OCI-LY1 (cell line): Measurements from ENCODE around the gene SLC25A34.

ENCODE experiments used
- H2AFZ ChIP-seq: fragments of 200-600 bp; sonication (generic), shearing (Covaris generic); 2 replicates; pipeline ENCODE4 v1.6.0; 2014; ENCODE audit warnings: antibody characterized with exemption, mild to moderate bottlenecking, low read length
- H3F3A ChIP-seq: fragments of 200-600 bp; sonication (generic), shearing (Covaris generic); 2 replicates; pipeline ENCODE4 v1.6.0; 2014; ENCODE audit warnings: mild to moderate bottlenecking, antibody characterized with exemption, low read length, moderate library complexity; ENCODE audit not compliant: insufficient read depth
- H3K27ac ChIP-seq: fragments of 200-600 bp; sonication (generic); 2 replicates; pipeline ENCODE4 v1.5.1; 2014; ENCODE audit warnings: low read length, mixed run types, mild to moderate bottlenecking, low read depth; ENCODE audit not compliant: poor library complexity, severe bottlenecking
- H3K27me3 ChIP-seq: fragments of 200-600 bp; sonication (generic); 2 replicates; pipeline ENCODE4 v1.6.0; 2014; ENCODE audit warnings: antibody characterized with exemption, mild to moderate bottlenecking, low read length, moderate library complexity; ENCODE audit not compliant: insufficient read depth
- H3K36me3 ChIP-seq: fragments of 200-600 bp; sonication (generic); 2 replicates; pipeline ENCODE4 v1.6.1; 2014; ENCODE audit warnings: mild to moderate bottlenecking, antibody characterized with exemption, low read length, moderate library complexity, mixed read lengths; ENCODE audit not compliant: insufficient read depth
- H3K4me1 ChIP-seq: fragments of 200-600 bp; sonication (generic); 2 replicates; pipeline ENCODE4 v1.5.1; 2014; ENCODE audit warnings: mild to moderate bottlenecking, low read length, moderate library complexity; ENCODE audit not compliant: insufficient read depth, severe bottlenecking
- H3K4me2 ChIP-seq: fragments of 200-600 bp; sonication (generic), shearing (Covaris generic); 2 replicates; pipeline ENCODE4 v1.6.1; 2014; ENCODE audit warnings: low read length
- H3K4me3 ChIP-seq: fragments of 200-600 bp; sonication (generic); 2 replicates; pipeline ENCODE4 v1.5.1; 2014; ENCODE audit warnings: low read length, low read depth, mild to moderate bottlenecking, mixed read lengths; ENCODE audit not compliant: poor library complexity, severe bottlenecking
- H3K79me2 ChIP-seq: fragments of 200-600 bp; shearing (Covaris generic); 2 replicates; pipeline ENCODE4 v1.6.1; 2016; ENCODE audit warnings: mixed run types, low read length, mixed read lengths; ENCODE audit not compliant: insufficient read depth
- H3K9ac ChIP-seq: fragments of 200-600 bp; sonication (generic), shearing (Covaris generic); 2 replicates; pipeline ENCODE4 v1.6.1; 2014; ENCODE audit warnings: mild to moderate bottlenecking, low read length, mixed read lengths
- H3K9me2 ChIP-seq: fragments of 200-600 bp; sonication (generic), shearing (Covaris generic); 2 replicates; pipeline ENCODE4 v1.6.1; 2014; ENCODE audit warnings: low read depth, mild to moderate bottlenecking, low read length, mixed read lengths
- H3K9me3 ChIP-seq: fragments of 200-600 bp; shearing (Covaris generic); 2 replicates; pipeline ENCODE4 v1.6.1; 2014; ENCODE audit warnings: low read length, mixed read lengths
- H4K20me1 ChIP-seq: fragments of 200-600 bp; sonication (generic), shearing (Covaris generic); 2 replicates; pipeline ENCODE4 v1.6.0; 2016; ENCODE audit warnings: mild to moderate bottlenecking, low read length; ENCODE audit not compliant: insufficient read depth
- CTCF ChIP-seq: fragments of 200-600 bp; sonication (generic), shearing (Covaris generic); IDR thresholded peaks from 2 replicates; pipeline ENCODE4 v1.5.1; 2017; ENCODE audit warnings: mild to moderate bottlenecking, antibody characterized with exemption, low read length, moderate library complexity, mixed read lengths
- EZH2 ChIP-seq: fragments of 200-600 bp; sonication (generic), shearing (Covaris generic); IDR thresholded peaks from 2 replicates; pipeline ENCODE4 v1.8.0; 2017; ENCODE audit warnings: borderline replicate concordance, mixed run types, mild to moderate bottlenecking, antibody characterized with exemption, low read length, moderate library complexity, mixed read lengths

SLC25A34 gene

GRCh38 chr1:15777909-15778707 is 42.0 kb downstream of the SLC25A34 start:
- Histone ChIP-seq H3K9ac (no peak overlapping the region), H3K36me3 (no peaks in the 10 kb centered on the region), H3F3A (no peaks in the 10 kb centered on the region), H3K9me3 (no peaks in the 10 kb centered on the region), H3K4me1 (no peaks in the 10 kb centered on the region), H3K27ac (no peak overlapping the region), H4K20me1 (no peaks in the 10 kb centered on the region), H3K9me2 (no peaks in the 10 kb centered on the region), H3K4me2 (no peak overlapping the region), H2AFZ (no peak overlapping the region), H3K4me3 (no peak overlapping the region), H3K27me3 (no peaks in the 10 kb centered on the region; the same call in 1 of the 2 replicates), H3K79me2 (no peaks in the 10 kb centered on the region)
- TF ChIP-seq CTCF (no peak), EZH2 (no peak)

GRCh38 chr1:15785683-15786082 is 49.6 kb downstream of the SLC25A34 start:
- H3K36me3 ChIP-seq = no peaks in the 10 kb centered on the region
- H4K20me1 ChIP-seq = no peaks in the 10 kb centered on the region
- no peak overlapping the region for H3K27ac ChIP-seq
- no peaks in the 10 kb centered on the region for H3K9me3 ChIP-seq
- no peaks in the 10 kb centered on the region for H3K27me3 ChIP-seq
- no peaks in the 10 kb centered on the region for H3F3A ChIP-seq
- no peak overlapping the region for H3K4me3 ChIP-seq
- H3K9ac ChIP-seq = no peak overlapping the region
- no peaks in the 10 kb centered on the region for H3K4me1 ChIP-seq
- TF ChIP-seq CTCF (no peak), EZH2 (no peak)
- H2AFZ ChIP-seq = no peak overlapping the region
- no peaks in the 10 kb centered on the region for H3K79me2 ChIP-seq
- H3K9me2 ChIP-seq = no peaks in the 10 kb centered on the region
- no peak overlapping the region for H3K4me2 ChIP-seq

- no peaks in the 10 kb centered on the region for H3K36me3 ChIP-seq
- no peaks in the 10 kb centered on the region for H4K20me1 ChIP-seq
- no peaks in the 10 kb centered on the region for H3K4me1 ChIP-seq
- no peaks in the 10 kb centered on the region for H3F3A ChIP-seq
- H3K27ac ChIP-seq = no peak overlapping the region
- no peaks in the 10 kb centered on the region for H3K9me2 ChIP-seq
- H3K4me3 ChIP-seq = no peak overlapping the region
- no peaks in the 10 kb centered on the region for H3K9me3 ChIP-seq
- no peak for TF ChIP-seq CTCF
- no peak for TF ChIP-seq EZH2
- H3K79me2 ChIP-seq = no peaks in the 10 kb centered on the region
- H2AFZ ChIP-seq = no peak overlapping the region
- no peak overlapping the region for H3K4me2 ChIP-seq
- H3K27me3 ChIP-seq = no peaks in the 10 kb centered on the region
- no peak overlapping the region for H3K9ac ChIP-seq
These were observed 50.5 kb downstream of the SLC25A34 start for GRCh38 chr1:15786581-15786980.
